IMR-90 (cell line): ENCODE results near the gene CFAP73. TPM values are rescaled to one million over a fixed set of nuclear protein-coding genes. Genes with fewer than 3 reads are reported as not detected.

Experiments used
- ATAC-seq: fragments of 200-7000 bp; cut with Tn5 transposase; 2 replicates; pipeline ENCODE4 v1.9.1; 2020; ENCODE audit warnings: low read depth, mild to moderate bottlenecking, moderate library complexity
- BruUV-seq: library from RNA; stranded (reverse); fragments of 400-500 nt; replicated peaks from 2 replicates; lab custom pipeline; 2021; lab: Mats Ljungman, UMichigan
- CTCF ChIA-PET: fragments of 300-600 bp; formaldehyde crosslinking; extraction: SDS; loops from one replicate; lab custom pipeline; 2021; ENCODE audit warnings: antibody characterized with exemption; lab: Yijun Ruan, JAX
- POLR2A ChIA-PET: fragments of 300-600 bp; sonication (Branson Sonifier 250); formaldehyde crosslinking; loops from one replicate; lab custom pipeline; 2022; ENCODE audit warnings: antibody characterized with exemption; ENCODE audit not compliant: unreplicated experiment; lab: Charles Lee
- DNase-seq: peaks from one replicate; pipeline ENCODE4 v3.0.0; 2013
- H2AFZ ChIP-seq: replicated peaks from 2 replicates; pipeline ENCODE3; 2013; ENCODE audit warnings: low read length, mild to moderate bottlenecking; ENCODE audit not compliant: poor library complexity
- H2AK5ac ChIP-seq: 2 replicates; pipeline ENCODE4 v1.6.1; 2013; ENCODE audit warnings: low read depth, low read length, inconsistent platforms
- H2AK9ac ChIP-seq: replicated peaks from 2 replicates; pipeline ENCODE3; 2013; ENCODE audit warnings: mild to moderate bottlenecking, low read depth, low read length, moderate library complexity; ENCODE audit not compliant: poor library complexity
- H2BK120ac ChIP-seq: 2 replicates; pipeline ENCODE4 v1.6.1; 2013; ENCODE audit warnings: low read depth, low read length, inconsistent platforms
- H2BK15ac ChIP-seq: 3 replicates; pipeline ENCODE4 v1.6.1; 2013; ENCODE audit warnings: low read depth, low read length, inconsistent platforms
- H2BK20ac ChIP-seq: 2 replicates; pipeline ENCODE4 v1.6.1; 2013; ENCODE audit warnings: low read depth, mild to moderate bottlenecking, inconsistent platforms, low read length, moderate library complexity
- H2BK5ac ChIP-seq: 2 replicates; pipeline ENCODE4 v1.6.1; 2013; ENCODE audit warnings: mild to moderate bottlenecking, low read depth, low read length, inconsistent platforms; ENCODE audit not compliant: poor library complexity, severe bottlenecking
- H3K14ac ChIP-seq: replicated peaks from 2 replicates; pipeline ENCODE4 v1.6.1; 2013; ENCODE audit warnings: low read depth, low read length, inconsistent platforms
- H3K18ac ChIP-seq: 2 replicates; pipeline ENCODE4 v1.6.1; 2013; ENCODE audit warnings: low read depth, low read length, control low read depth
- H3K23ac ChIP-seq: 2 replicates; pipeline ENCODE4 v1.6.1; 2013; ENCODE audit warnings: low read depth, low read length, inconsistent platforms
- H3K27ac ChIP-seq: 2 replicates; pipeline ENCODE4 v1.5.1; 2013; ENCODE audit warnings: mild to moderate bottlenecking, control low read depth, low read length; ENCODE audit not compliant: insufficient read depth
- H3K27me3 ChIP-seq: 2 replicates; pipeline ENCODE4 v1.6.1; 2013; ENCODE audit warnings: low read length; ENCODE audit not compliant: control insufficient read depth, insufficient read depth
- H3K36me3 ChIP-seq: 2 replicates; pipeline ENCODE4 v1.6.1; 2013; ENCODE audit warnings: low read length, mixed read lengths; ENCODE audit not compliant: control insufficient read depth, insufficient read depth
- H3K4ac ChIP-seq: 2 replicates; pipeline ENCODE4 v1.6.1; 2013; ENCODE audit warnings: low read depth, low read length, inconsistent platforms
- H3K4me1 ChIP-seq: 2 replicates; pipeline ENCODE4 v1.6.1; 2013; ENCODE audit warnings: low read length, mixed read lengths; ENCODE audit not compliant: control insufficient read depth, insufficient read depth
- H3K4me2 ChIP-seq: 2 replicates; pipeline ENCODE4 v1.6.1; 2013; ENCODE audit warnings: low read depth, mild to moderate bottlenecking, control low read depth, low read length, moderate library complexity
- H3K4me3 ChIP-seq: 2 replicates; pipeline ENCODE4 v1.5.1; 2013; ENCODE audit warnings: low read depth, mild to moderate bottlenecking, control low read depth, low read length, moderate library complexity; ENCODE audit not compliant: insufficient read depth
- H3K56ac ChIP-seq: 2 replicates; pipeline ENCODE4 v1.6.1; 2013; ENCODE audit warnings: low read length, inconsistent platforms; ENCODE audit not compliant: insufficient read depth; ENCODE audit errors: extremely low read depth
- H3K79me1 ChIP-seq, 2 experiments: 2 replicates each; pipeline ENCODE4 v1.6.1; 2013; ENCODE audit warnings: low read length in 2 of 2, inconsistent platforms in 1 of 2, low read depth in 1 of 2
- H3K9ac ChIP-seq: 2 replicates; pipeline ENCODE4 v1.6.1; 2013; ENCODE audit warnings: low read depth, low read length, control low read depth
- H3K9me1 ChIP-seq: 2 replicates; pipeline ENCODE4 v1.6.1; 2013; ENCODE audit warnings: low read length, inconsistent platforms; ENCODE audit not compliant: insufficient read depth
- H3K9me3 ChIP-seq: 2 replicates; pipeline ENCODE4 v1.6.1; 2013; ENCODE audit warnings: low read length; ENCODE audit not compliant: control insufficient read depth, insufficient read depth
- H4K20me1 ChIP-seq: 2 replicates; pipeline ENCODE4 v1.6.1; 2013; ENCODE audit warnings: low read length, inconsistent platforms; ENCODE audit not compliant: insufficient read depth
- H4K5ac ChIP-seq: 2 replicates; pipeline ENCODE4 v1.6.1; 2013; ENCODE audit warnings: mild to moderate bottlenecking, low read depth, low read length, control low read depth
- H4K8ac ChIP-seq, 2 experiments: 2 replicates each; pipeline ENCODE4 v1.6.1; 2013; ENCODE audit warnings: low read depth in 2 of 2, low read length in 2 of 2, control low read depth in 1 of 2, inconsistent platforms in 1 of 2
- H4K91ac ChIP-seq: 2 replicates; pipeline ENCODE4 v1.6.1; 2013; ENCODE audit warnings: low read depth, low read length, inconsistent platforms; ENCODE audit not compliant: insufficient read depth
- CEBPB ChIP-seq: IDR thresholded peaks from 2 replicates; pipeline ENCODE4 v1.6.1; 2012; ENCODE audit warnings: low read depth, low read length, improper control_type of control experiment
- CHD1 ChIP-seq: IDR thresholded peaks from 2 replicates; pipeline ENCODE4 v1.6.1; 2012; ENCODE audit warnings: low read depth, low read length, improper control_type of control experiment
- MXI1 ChIP-seq: IDR thresholded peaks from 2 replicates; pipeline ENCODE4 v1.6.1; 2012; ENCODE audit warnings: low read depth, mild to moderate bottlenecking, low read length, moderate library complexity, borderline replicate concordance
- POLR2A ChIP-seq: IDR thresholded peaks from 2 replicates; pipeline ENCODE4 v1.6.1; 2012; ENCODE audit warnings: mild to moderate bottlenecking, low read depth, low read length
- RFX5 ChIP-seq: IDR thresholded peaks from 2 replicates; pipeline ENCODE4 v1.8.0; 2012; ENCODE audit warnings: low read depth, mild to moderate bottlenecking, low read length, moderate library complexity
- SMC3 ChIP-seq: fragments of 150-350 bp; IDR thresholded peaks from 2 replicates; pipeline ENCODE4 v1.6.1; 2016; ENCODE audit warnings: low read depth, mild to moderate bottlenecking, antibody characterized with exemption, low read length, moderate library complexity
- WGBS, 2 experiments: methylation state at CpG; one replicate each; pipeline versions ENCODE4 v1.1.5 to v1.1.7; 2013; ENCODE audit warnings: missing lambda C conversion rate in 2 of 2; ENCODE audit not compliant: insufficient read length in 1 of 2; ENCODE audit errors: extremely low coverage in 2 of 2; 5-methylcytosine and 5-hydroxymethylcytosine counted together
- dilution Hi-C: fragments of 300-500 bp; cut with HindIII; formaldehyde crosslinking; loops from one replicate; pipeline ENCODE4 v1.14.3; 2018; ENCODE audit warnings: low sequenced_read_pairs; ENCODE audit not compliant: unreplicated experiment
- in situ Hi-C: fragments of 300-500 bp; cut with MboI; formaldehyde crosslinking; loops from 3 replicates; pipeline ENCODE4 v1.14.3; 2019; ENCODE audit warnings: low sequenced_read_pairs, inconsistent platforms, mixed read lengths
- intact Hi-C: fragments of 100-400 bp; cut with micrococcal nuclease; formaldehyde crosslinking; loops from 2 replicates; pipeline ENCODE4 v1.10.0; 2022
- polyA plus RNA-seq, 3 experiments: library from polyadenylated mRNA; depleted of rRNA; stranded (reverse); fragments of >200 nt; gene quantifications; 2 replicates each; pipeline ENCODE4 v1.2.3, GENCODE V29; 2012; ENCODE audit warnings: low replicate concordance in 1 of 3
- total RNA-seq: library from RNA; depleted of rRNA; stranded (reverse); fragments of >200 nt; gene quantifications from 2 replicates; pipeline ENCODE4 v1.2.3, GENCODE V29; 2012

Gene CFAP73
- total and polyA plus RNA-seq, 2 of the 4 experiments (the other 2 are of a cell fraction), result not detected

- Histone ChIP-seq H2BK5ac (no peak overlapping the region), H3K4me1 (peaks cover 2% of the 10 kb centered on the region; the same call in 1 of the 2 replicates), H3K4me2 (no peak overlapping the region), H2AK9ac (no peak overlapping the region), H4K8ac (no peak overlapping the region), H3K27ac (no peak overlapping the region), H2BK15ac (no peak overlapping the region), H3K56ac (no peak overlapping the region), H3K36me3 (no peaks in the 10 kb centered on the region), H3K23ac (no peak overlapping the region), H2BK120ac (no peak overlapping the region), H3K79me1 (no peaks in the 10 kb centered on the region), H3K4ac (no peak overlapping the region), H3K9ac (no peak overlapping the region), H2AK5ac (no peak overlapping the region), H2BK20ac (no peak overlapping the region), H3K9me1 (no peaks in the 10 kb centered on the region), H3K4me3 (no peak overlapping the region), H3K27me3 (peaks cover 46% of the 10 kb centered on the region), H4K5ac (no peak overlapping the region), H3K18ac (no peak overlapping the region), H3K9me3 (no peaks in the 10 kb centered on the region), H4K20me1 (no peaks in the 10 kb centered on the region), H2AFZ (no peak overlapping the region), H4K91ac (no peak overlapping the region), H3K14ac (no peak overlapping the region)
- WGBS, 2 experiments, result no CpG with 5 or more reads among the region's 3 CpGs
- no TSS peak for BruUV-seq
- CTCF ChIA-PET, result no interaction called here
- ATAC-seq (no peak), DNase-seq (no peak)
- POLR2A ChIA-PET, result no interaction called here
- in situ Hi-C loops, result no loop called here
- dilution Hi-C loops, result no loop called here
- no peak for TF ChIP-seq MXI1
- no peak for TF ChIP-seq CHD1
- no peak for TF ChIP-seq CEBPB
- no peak for TF ChIP-seq SMC3
- TF ChIP-seq RFX5, result no peak
- TF ChIP-seq POLR2A, result no peak
- intact Hi-C loops, result loop anchor here (5.0 kb wide), 1 partner anchor 159 kb away; no protein-coding TSS in a partner anchor
Measured at GRCh38 chr12:113151655-113152054, 2.1 kb downstream of the CFAP73 start.
